Activated T-helper 2 cell treated with anti-CD3 and anti-CD28 coated beads, Interferon-gamma antibody, Interleukin-2, Interleukin-4, amounts not matched to agents 10 μg/mL and 5 μg/mL and 100 μg/mL, durations not matched to agents 14 hours and 24 hours and 36 hours (primary cell): ENCODE measurements around the gene MID1IP1. TPM values are rescaled to one million over a fixed set of nuclear protein-coding genes. Genes with fewer than 3 reads are reported as not detected.

ENCODE experiments used
- DNase-seq: peaks from one replicate; pipeline ENCODE4 v3.0.0; 2021; ENCODE audit warnings: low spot score
- H3K27ac Mint-ChIP-seq: one replicate; pipeline ENCODE4 v1.8.0; 2021; ENCODE audit warnings: mixed read lengths
- H3K27me3 Mint-ChIP-seq: one replicate; pipeline ENCODE4 v1.8.0; 2021; ENCODE audit warnings: low read depth, mixed read lengths
- H3K36me3 Mint-ChIP-seq: one replicate; pipeline ENCODE4 v1.8.0; 2021; ENCODE audit warnings: low read depth, mixed read lengths
- H3K4me1 Mint-ChIP-seq: one replicate; pipeline ENCODE4 v1.8.0; 2021; ENCODE audit warnings: low read depth, mixed read lengths
- H3K4me3 Mint-ChIP-seq: one replicate; pipeline ENCODE4 v1.8.0; 2021; ENCODE audit warnings: low read depth, mild to moderate bottlenecking, moderate library complexity, mixed read lengths
- H3K9me3 Mint-ChIP-seq: one replicate; pipeline ENCODE4 v1.8.0; 2021; ENCODE audit warnings: mixed read lengths
- intact Hi-C: fragments of 100-400 bp; cut with micrococcal nuclease; formaldehyde crosslinking; loops from one replicate; pipeline ENCODE4 v1.15.1; 2023
- total RNA-seq: library from RNA; stranded (reverse); gene quantifications from 2 replicates; pipeline ENCODE4 v1.2.3, GENCODE V29; 2022

Gene MID1IP1
- total RNA-seq, 1 donor from 2014 or later, result 95.4 TPM

DNA sequence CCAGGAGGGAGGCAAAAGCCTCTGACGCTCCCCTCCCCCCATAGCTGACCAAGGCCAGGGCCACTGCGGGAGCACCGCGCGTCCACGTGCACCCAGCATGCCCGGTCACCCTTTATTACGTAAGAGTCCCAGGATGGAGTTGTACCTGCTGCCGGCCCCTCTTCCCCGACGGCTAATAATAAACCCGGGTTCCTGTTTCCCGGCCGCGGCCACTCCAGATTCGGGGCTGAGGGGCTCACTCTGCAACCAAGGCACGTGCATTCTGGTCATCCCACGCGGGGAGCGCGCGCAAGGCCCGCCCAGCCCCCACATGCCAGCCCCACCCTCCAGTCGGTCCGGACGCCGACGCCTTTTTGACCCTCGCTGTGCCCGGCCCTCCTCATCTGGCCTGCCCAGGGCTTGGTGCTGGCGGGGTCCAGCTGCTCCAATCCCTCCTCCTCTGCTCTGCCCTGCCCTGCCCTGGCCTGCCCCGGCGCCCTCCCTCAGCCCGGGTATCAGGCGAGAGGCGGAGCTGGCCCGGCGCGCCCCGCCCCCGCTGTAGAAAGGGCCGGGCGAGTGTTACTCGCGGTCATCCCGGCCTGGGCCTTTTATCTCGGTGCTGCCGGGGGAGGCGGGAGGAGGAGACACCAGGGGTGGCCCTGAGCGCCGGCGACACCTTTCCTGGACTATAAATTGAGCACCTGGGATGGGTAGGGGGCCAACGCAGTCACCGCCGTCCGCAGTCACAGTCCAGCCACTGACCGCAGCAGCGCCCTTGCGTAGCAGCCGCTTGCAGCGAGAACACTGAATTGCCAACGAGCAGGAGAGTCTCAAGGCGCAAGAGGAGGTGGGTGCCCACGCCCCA lies 2.6 kb downstream of the MID1IP1 start:
- no peaks in the 10 kb centered on the region for H3K9me3 Mint-ChIP-seq
- DNase-seq, result peak; percentile 74
- intact Hi-C loops, result loop anchor here (2.0 to 10.0 kb wide), 9 partner anchors 88 to 1841 kb away; partner anchors contain the start of gene CXorf38
- no peaks in the 10 kb centered on the region for H3K27me3 Mint-ChIP-seq
- H3K27ac Mint-ChIP-seq, result peak overlapping the region; percentile 98
- peaks cover 15% of the 10 kb centered on the region for H3K4me1 Mint-ChIP-seq
- peak overlapping the region; percentile 100 for H3K4me3 Mint-ChIP-seq
- peaks cover 60% of the 10 kb centered on the region for H3K36me3 Mint-ChIP-seq

DNA sequence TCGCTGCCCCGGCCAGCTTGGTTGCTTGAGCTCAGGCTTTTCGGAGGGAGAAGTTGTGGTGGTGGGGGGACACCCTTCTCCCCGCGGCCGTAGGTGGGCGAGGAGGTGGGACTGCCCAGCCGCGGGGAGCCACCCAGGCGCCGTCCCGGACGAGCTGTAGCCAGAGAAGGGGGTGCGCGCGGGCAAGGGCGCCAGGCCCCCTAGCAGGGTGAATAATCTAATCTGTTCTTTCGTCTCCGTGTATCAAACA lies 3.1 kb downstream of the MID1IP1 start:
- intact Hi-C loops, result loop anchor here (2.0 to 10.0 kb wide), 9 partner anchors 88 to 1840 kb away; partner anchors contain the start of gene CXorf38
- no peak for DNase-seq
- no peaks in the 10 kb centered on the region for H3K27me3 Mint-ChIP-seq
- no peaks in the 10 kb centered on the region for H3K9me3 Mint-ChIP-seq
- peaks cover 60% of the 10 kb centered on the region for H3K36me3 Mint-ChIP-seq
- H3K4me3 Mint-ChIP-seq, result peak overlapping the region; percentile 100
- H3K27ac Mint-ChIP-seq, result peak overlapping the region; percentile 98
- peaks cover 19% of the 10 kb centered on the region for H3K4me1 Mint-ChIP-seq

DNA sequence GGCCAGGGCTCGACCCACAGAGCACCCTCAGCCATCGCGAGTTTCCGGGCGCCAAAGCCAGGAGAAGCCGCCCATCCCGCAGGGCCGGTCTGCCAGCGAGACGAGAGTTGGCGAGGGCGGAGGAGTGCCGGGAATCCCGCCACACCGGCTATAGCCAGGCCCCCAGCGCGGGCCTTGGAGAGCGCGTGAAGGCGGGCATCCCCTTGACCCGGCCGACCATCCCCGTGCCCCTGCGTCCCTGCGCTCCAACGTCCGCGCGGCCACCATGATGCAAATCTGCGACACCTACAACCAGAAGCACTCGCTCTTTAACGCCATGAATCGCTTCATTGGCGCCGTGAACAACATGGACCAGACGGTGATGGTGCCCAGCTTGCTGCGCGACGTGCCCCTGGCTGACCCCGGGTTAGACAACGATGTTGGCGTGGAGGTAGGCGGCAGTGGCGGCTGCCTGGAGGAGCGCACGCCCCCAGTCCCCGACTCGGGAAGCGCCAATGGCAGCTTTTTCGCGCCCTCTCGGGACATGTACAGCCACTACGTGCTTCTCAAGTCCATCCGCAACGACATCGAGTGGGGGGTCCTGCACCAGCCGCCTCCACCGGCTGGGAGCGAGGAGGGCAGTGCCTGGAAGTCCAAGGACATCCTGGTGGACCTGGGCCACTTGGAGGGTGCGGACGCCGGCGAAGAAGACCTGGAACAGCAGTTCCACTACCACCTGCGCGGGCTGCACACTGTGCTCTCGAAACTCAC lies 3.6 kb downstream of the MID1IP1 start:
- Mint-ChIP-seq H3K36me3 (peaks cover 60% of the 10 kb centered on the region), H3K4me1 (peaks cover 21% of the 10 kb centered on the region), H3K27me3 (no peaks in the 10 kb centered on the region), H3K27ac (peak overlapping the region; percentile 92), H3K9me3 (no peaks in the 10 kb centered on the region), H3K4me3 (peak overlapping the region; percentile 100)
- intact Hi-C loops, result loop anchor here (2.0 to 10.0 kb wide), 10 partner anchors 87 to 1840 kb away; partner anchors contain the start of gene CXorf38
- DNase-seq, result no peak

DNA sequence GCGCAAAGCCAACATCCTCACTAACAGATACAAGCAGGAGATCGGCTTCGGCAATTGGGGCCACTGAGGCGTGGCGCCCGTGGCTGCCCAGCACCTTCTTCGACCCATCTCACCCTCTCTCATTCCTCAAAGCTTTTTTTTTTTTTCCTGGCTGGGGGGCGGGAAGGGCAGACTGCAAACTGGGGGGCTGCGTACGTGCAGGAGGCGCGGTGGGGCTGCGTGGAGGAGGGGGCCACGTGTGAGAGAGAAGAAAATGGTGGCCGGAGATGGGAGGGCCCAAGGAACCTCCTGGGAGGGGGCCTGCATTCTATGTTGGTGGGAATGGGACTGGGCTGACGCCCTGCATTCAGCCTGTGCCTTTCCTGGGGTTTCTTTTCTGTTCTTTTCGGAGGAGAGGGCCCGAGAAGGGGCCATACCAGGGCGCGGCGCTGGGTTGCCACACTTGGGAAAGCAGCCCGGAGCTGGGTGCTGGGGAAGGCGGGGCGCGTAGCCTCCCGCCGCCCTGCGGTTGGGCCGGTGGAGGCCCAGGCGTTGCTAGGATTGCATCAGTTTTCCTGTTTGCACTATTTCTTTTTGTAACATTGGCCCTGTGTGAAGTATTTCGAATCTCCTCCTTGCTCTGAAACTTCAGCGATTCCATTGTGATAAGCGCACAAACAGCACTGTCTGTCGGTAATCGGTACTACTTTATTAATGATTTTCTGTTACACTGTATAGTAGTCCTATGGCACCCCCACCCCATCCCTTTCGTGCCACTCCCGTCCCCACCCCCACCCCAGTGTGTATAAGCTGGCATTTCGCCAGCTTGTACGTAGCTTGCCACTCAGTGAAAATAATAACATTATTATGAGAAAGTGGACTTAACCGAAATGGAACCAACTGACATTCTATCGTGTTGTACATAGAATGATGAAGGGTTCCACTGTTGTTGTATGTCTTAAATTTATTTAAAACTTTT lies 4.5 kb downstream of the MID1IP1 start:
- Mint-ChIP-seq H3K27me3 (no peaks in the 10 kb centered on the region), H3K27ac (peak overlapping the region; percentile 92), H3K4me3 (peak overlapping the region; percentile 100), H3K9me3 (no peaks in the 10 kb centered on the region), H3K36me3 (peaks cover 60% of the 10 kb centered on the region), H3K4me1 (peaks cover 22% of the 10 kb centered on the region)
- DNase-seq, result peak; percentile 61
- intact Hi-C loops, result loop anchor here (2.0 to 10.0 kb wide), 6 partner anchors 399 to 1839 kb away; partner anchors contain the start of gene CXorf38

DNA sequence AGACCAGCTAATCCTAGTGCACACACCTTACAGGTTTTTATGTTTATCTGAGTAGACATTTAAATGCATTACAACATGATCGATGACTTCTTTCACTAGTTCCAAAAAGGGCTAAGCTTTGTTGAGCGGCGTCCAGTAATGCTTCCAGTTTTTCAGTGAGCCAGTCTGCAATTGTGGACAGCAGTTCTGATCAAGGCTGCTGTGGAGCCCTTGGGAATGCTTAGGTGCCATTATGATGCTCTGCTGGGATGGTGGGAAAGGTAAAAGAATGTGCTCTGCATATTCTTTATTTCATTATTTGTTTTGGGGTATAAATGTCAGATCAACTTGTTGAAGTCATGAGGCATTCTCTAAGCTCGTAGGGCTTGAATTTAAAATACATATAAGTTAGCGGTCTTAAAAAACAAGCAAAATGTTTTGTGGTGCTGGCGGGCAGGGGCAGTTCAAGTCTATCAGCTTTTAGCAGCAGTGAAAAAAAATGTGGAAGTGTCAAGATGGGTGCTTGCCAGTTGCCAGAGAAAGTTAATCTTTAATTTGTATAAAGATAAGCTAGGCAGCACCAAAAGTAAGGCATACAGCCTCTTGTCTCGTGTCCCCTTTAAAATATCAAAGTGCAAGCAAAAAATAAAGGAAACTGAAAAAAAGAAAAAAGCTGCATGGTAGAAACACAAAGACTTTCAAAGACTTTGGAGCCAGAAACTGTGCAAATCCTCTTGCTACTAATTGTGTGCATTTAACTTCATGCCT lies 5.8 kb downstream of the MID1IP1 start:
- peak overlapping the region; percentile 92 for H3K27ac Mint-ChIP-seq
- intact Hi-C loops, result loop anchor here (5.0 to 10.0 kb wide), 5 partner anchors 398 to 1838 kb away; partner anchors contain the start of gene CXorf38
- peak overlapping the region; percentile 100 for H3K4me3 Mint-ChIP-seq
- H3K36me3 Mint-ChIP-seq, result peaks cover 53% of the 10 kb centered on the region
- H3K27me3 Mint-ChIP-seq, result no peaks in the 10 kb centered on the region
- H3K4me1 Mint-ChIP-seq, result peaks cover 35% of the 10 kb centered on the region
- no peak for DNase-seq
- H3K9me3 Mint-ChIP-seq, result no peaks in the 10 kb centered on the region

DNA sequence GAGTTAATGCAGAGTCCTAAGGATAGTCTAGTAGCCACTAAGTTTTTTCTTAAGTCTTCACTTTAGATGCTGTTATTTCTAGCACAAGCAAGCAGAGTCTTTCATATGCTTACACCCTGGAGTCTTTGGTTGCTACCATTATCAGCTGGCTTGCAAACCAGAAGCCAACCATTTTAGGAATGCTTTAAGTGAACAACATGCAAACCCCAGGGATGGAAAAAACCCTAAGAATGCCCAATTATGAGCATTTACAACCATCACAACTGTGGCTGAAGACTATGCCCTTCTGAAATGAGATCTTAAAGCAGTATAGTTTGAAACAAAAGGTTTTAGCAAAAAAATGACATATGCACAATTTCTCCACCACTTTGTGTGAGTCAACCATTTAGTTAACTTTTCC lies 6.6 kb downstream of the MID1IP1 start:
- DNase-seq, result no peak
- Mint-ChIP-seq H3K4me1 (peaks cover 36% of the 10 kb centered on the region), H3K4me3 (peak overlapping the region; percentile 55), H3K36me3 (peaks cover 47% of the 10 kb centered on the region), H3K27ac (peak overlapping the region; percentile 67), H3K9me3 (no peaks in the 10 kb centered on the region), H3K27me3 (no peaks in the 10 kb centered on the region)
- intact Hi-C loops, result loop anchor here (5.0 to 10.0 kb wide), 5 partner anchors 397 to 1837 kb away; partner anchors contain the start of gene CXorf38

DNA sequence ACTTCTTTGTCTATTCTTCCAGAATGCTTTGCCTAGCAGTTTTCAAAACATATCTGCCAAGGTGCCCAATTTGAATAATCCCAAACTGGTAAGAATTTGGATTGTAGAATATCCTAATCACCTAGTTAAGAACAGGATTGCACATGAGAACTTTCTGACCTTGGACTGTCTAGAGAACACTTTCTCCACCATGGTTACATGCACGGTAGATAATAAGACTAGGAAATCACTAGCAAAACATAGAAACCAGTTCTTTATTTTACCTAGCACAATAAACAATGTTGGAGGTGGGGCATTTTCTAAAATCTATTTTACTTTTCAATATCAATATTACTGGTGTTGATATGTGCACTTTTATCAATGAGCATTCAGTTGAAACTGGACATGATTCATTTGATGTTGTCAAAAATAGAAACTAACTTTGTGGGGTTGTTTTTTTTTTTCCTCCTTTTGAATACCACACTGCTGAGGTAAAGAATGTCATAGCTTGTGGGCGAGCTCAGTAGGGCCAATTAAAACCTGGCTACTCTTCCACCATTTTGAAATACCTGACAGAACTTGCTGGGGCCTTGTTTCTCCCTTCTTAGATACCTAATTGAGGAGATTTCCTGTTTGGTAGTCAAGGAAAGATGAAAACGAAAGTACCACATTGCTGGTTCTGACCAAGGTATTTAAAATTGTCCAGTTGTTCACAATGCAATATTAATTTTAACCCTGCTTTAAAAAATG lies 10.4 kb downstream of the MID1IP1 start:
- Mint-ChIP-seq H3K27ac (peak overlapping the region; percentile 93), H3K27me3 (no peaks in the 10 kb centered on the region), H3K9me3 (no peaks in the 10 kb centered on the region), H3K36me3 (peaks cover 19% of the 10 kb centered on the region), H3K4me3 (peak overlapping the region; percentile 20), H3K4me1 (peaks cover 36% of the 10 kb centered on the region)
- no peak for DNase-seq
- intact Hi-C loops, result loop anchor here (5.0 kb wide), 3 partner anchors 516 to 1196 kb away; no protein-coding TSS in a partner anchor

DNA sequence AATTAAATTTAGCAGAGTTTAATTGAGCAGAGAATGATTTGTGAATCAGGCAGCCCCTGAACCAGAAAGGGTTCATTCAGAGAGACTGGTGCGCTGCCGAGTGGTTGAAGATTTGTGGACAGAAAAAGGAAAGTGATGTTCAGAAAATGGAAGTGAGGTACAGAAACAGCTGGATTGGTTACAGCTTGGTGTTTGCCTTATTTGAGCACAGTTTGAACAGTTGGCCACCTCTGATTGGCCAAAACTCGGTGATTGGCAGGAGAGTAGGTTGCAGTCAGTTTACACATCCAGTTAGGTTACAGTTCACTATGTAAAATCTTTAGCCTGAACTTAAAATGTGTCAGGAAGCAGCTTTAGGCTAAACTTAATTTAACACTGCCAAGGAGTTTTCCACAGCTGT lies 14.9 kb downstream of the MID1IP1 start:
- H3K4me1 Mint-ChIP-seq, result peaks cover 13% of the 10 kb centered on the region
- H3K9me3 Mint-ChIP-seq, result no peaks in the 10 kb centered on the region
- DNase-seq, result peak; percentile 49
- peaks cover 3% of the 10 kb centered on the region for H3K36me3 Mint-ChIP-seq
- H3K4me3 Mint-ChIP-seq, result no peak overlapping the region
- no peak overlapping the region for H3K27ac Mint-ChIP-seq
- intact Hi-C loops, result loop anchor here (2.0 kb wide), 1 partner anchor 15 kb away; the partner anchor contains the start of gene MID1IP1
- no peaks in the 10 kb centered on the region for H3K27me3 Mint-ChIP-seq

DNA sequence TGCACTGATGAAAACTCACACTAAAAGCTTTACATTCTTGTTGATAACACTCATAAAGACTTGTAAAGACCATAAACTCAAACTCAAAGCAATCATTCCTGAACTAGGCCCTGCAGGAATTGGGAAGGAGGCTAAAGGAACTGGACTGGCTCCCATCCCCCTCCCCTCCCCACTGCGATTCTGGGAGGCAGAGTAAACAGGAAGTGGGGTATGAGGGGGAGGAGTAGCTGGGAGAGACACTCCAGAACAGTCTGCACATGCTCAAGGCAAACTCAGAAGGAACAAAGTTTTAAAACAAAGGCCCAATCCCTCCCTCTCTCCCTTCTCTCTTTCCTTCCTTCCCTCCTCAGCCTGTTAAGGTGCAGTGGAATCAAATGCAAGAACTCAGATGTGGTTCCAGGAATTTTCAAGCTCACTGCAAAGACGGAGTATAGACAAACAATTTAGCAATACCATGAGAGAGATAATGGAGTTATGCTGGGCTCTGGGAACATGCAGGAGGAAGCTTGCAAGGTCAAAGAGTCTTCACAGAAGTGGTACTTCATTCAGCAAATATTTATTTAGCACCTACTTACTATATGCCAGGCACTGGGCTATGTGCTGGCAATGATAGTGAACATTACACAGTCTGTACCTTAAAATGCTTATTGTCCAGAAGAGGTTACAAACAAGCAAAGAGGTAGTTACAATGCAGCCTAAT lies 15.9 kb downstream of the MID1IP1 start:
- peaks cover 3% of the 10 kb centered on the region for H3K36me3 Mint-ChIP-seq
- H3K9me3 Mint-ChIP-seq, result no peaks in the 10 kb centered on the region
- no peak for DNase-seq
- intact Hi-C loops, result loop anchor here (2.0 kb wide), 1 partner anchor 16 kb away; the partner anchor contains the start of gene MID1IP1
- no peak overlapping the region for H3K27ac Mint-ChIP-seq
- H3K4me3 Mint-ChIP-seq, result no peak overlapping the region
- peaks cover 3% of the 10 kb centered on the region for H3K4me1 Mint-ChIP-seq
- H3K27me3 Mint-ChIP-seq, result no peaks in the 10 kb centered on the region

DNA sequence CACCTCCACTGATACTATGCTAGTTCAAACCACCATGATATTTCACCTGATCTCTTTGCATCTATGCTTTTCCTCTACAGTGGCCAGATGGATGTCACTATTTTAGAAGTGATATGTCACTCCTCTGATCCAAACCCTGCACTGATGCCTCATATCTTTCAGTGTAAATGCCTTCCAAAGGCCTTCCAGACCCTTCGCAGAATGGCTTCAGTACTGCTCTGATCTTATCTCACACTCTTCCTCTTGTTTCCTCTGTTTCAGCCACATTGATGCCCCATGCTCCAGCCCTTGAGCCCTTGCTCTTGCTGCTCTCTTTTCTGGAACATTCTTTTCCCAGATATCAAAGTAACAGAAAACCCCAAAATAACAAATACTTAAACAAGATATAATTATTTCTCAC lies 17.9 kb downstream of the MID1IP1 start:
- no peak overlapping the region for H3K4me3 Mint-ChIP-seq
- no peaks in the 10 kb centered on the region for H3K27me3 Mint-ChIP-seq
- H3K9me3 Mint-ChIP-seq, result no peaks in the 10 kb centered on the region
- no peak for DNase-seq
- no peak overlapping the region for H3K27ac Mint-ChIP-seq
- intact Hi-C loops, result no loop called here
- no peaks in the 10 kb centered on the region for H3K36me3 Mint-ChIP-seq
- no peaks in the 10 kb centered on the region for H3K4me1 Mint-ChIP-seq

DNA sequence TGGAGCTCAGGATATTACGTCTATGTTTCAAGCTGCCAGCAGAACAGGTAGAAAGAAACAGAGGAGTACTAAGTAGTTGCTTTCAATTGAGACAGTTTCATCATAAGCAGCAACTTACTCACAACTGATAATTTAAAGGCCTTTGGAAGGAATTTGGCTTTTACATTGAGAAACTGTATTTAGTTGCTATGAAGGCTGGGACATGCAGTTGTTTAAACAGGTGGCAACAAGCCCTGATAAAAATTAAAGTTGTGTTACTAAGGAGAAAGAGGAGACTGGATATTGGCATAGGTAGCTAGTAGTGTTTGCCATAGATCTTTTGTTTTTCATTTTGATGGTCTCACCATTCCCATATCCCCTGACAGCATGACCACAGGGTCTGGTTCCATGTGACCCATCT lies 18.4 kb downstream of the MID1IP1 start:
- Mint-ChIP-seq H3K27ac (no peak overlapping the region), H3K9me3 (no peaks in the 10 kb centered on the region), H3K4me1 (no peaks in the 10 kb centered on the region), H3K4me3 (no peak overlapping the region), H3K27me3 (no peaks in the 10 kb centered on the region), H3K36me3 (no peaks in the 10 kb centered on the region)
- intact Hi-C loops, result no loop called here
- DNase-seq, result no peak
